PC-3 (cell line): ENCODE measurements around the gene TACR2.

Experiments
- EZH2 ChIP-seq: fragments of 300-600 bp; sonication (generic); IDR thresholded peaks from one replicate; pipeline ENCODE4 v1.6.1; 2017; ENCODE audit warnings: antibody characterized with exemption, mild to moderate bottlenecking, low read length; ENCODE audit not compliant: unreplicated experiment
- EZH2phosphoT487 ChIP-seq: fragments of 300-600 bp; sonication (generic); IDR thresholded peaks from 2 replicates; pipeline ENCODE4 v1.6.1; 2018; ENCODE audit warnings: mild to moderate bottlenecking, antibody characterized with exemption, low read length, borderline replicate concordance
- TF ChIP-seq, protein P1 (sequence below): fragments of 300-600 bp; sonication (generic); conservative IDR thresholded peaks from 2 replicates; pipeline ENCODE4 v1.5.1; 2017; ENCODE audit warnings: antibody characterized with exemption, low read depth, mild to moderate bottlenecking, low read length

DNA sequence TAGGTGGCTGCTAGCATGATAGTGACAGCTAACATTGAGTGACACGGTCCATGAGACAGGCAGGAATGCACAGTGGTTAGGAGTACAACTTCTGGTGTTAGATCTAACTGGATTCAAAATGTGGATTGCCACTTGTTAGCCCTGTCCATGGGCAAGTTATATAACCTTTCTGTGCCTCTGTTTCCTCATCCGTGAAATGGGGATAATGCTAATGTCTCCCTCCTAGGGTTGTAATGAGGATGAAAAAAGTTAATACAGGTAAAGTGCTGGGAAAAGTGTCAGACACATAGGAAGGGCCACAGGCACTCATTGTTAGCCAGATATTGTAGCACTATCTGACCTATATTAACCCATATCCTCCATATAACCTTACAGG, 41.8 kb downstream of the TACR2 start:
- TF ChIP-seq, protein P1, sequence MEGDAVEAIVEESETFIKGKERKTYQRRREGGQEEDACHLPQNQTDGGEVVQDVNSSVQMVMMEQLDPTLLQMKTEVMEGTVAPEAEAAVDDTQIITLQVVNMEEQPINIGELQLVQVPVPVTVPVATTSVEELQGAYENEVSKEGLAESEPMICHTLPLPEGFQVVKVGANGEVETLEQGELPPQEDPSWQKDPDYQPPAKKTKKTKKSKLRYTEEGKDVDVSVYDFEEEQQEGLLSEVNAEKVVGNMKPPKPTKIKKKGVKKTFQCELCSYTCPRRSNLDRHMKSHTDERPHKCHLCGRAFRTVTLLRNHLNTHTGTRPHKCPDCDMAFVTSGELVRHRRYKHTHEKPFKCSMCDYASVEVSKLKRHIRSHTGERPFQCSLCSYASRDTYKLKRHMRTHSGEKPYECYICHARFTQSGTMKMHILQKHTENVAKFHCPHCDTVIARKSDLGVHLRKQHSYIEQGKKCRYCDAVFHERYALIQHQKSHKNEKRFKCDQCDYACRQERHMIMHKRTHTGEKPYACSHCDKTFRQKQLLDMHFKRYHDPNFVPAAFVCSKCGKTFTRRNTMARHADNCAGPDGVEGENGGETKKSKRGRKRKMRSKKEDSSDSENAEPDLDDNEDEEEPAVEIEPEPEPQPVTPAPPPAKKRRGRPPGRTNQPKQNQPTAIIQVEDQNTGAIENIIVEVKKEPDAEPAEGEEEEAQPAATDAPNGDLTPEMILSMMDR = no peak
- no peak for TF ChIP-seq EZH2
- TF ChIP-seq EZH2phosphoT487 = no peak
